GM12891 (cell line): ENCODE measurements around the gene PRDX1.

Source experiments
- POLR2A ChIP-seq: IDR thresholded peaks from 2 replicates; pipeline ENCODE4 v1.6.1; 2011; ENCODE audit warnings: low read depth, low read length, control low read depth
- POLR2AphosphoS5 ChIP-seq: IDR thresholded peaks from 2 replicates; pipeline ENCODE4 v1.6.1; 2011; ENCODE audit warnings: low read depth, low read length, control low read depth
- TAF1 ChIP-seq: IDR thresholded peaks from 2 replicates; pipeline ENCODE4 v1.6.1; 2011; ENCODE audit warnings: low read depth, low read length, control low read depth

DNA sequence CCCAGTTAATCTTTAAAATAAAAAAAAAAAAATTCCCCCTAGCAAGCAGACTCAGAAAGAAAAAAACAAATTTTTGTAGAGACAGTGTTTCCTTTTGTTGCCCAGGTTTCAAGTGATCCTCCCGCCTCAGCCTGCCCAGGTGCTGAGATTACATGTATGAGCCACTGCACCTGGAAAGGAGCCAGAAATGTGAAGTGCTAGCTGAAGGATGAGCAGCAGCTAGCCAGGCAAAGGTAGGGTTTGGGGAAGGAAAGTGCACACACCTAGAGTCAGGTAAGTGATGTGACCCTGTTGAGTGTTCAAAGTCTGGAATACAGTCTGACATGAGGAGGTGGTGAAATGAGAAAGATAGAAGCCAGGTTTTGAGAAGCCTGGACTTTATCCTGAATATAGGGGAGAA lies 30.6 kb upstream of the PRDX1 start:
- no peak for TF ChIP-seq POLR2A
- TF ChIP-seq TAF1, result no peak
- no peak for TF ChIP-seq POLR2AphosphoS5
